Sigmoid colon (tissue), 3 donors: ENCODE results near the gene CLK3.

Experiments used
- CTCF ChIP-seq, 4 experiments: fragments of 450-650 bp in 3 of 4; fragments of 200-600 bp in 1 of 4; IDR thresholded peaks; one replicate each; pipeline ENCODE4 v1.5.1; 2016 to 2019; ENCODE audit warnings: antibody characterized with exemption in 4 of 4, mild to moderate bottlenecking in 3 of 4, moderate library complexity in 2 of 4
- POLR2A ChIP-seq, 2 donors: fragments of 450-650 bp; IDR thresholded peaks; one replicate each; pipeline ENCODE4 v1.6.1; 2016; ENCODE audit warnings: antibody characterized with exemption in 2 of 2, mild to moderate bottlenecking in 2 of 2, moderate library complexity in 2 of 2

GRCh38 chr15:74585857-74586256 lies 29.8 kb upstream of the CLK3 start:
- TF ChIP-seq CTCF (IDR thresholded peaks at IDR 0.05): no peak
- TF ChIP-seq POLR2A (IDR thresholded peaks at IDR 0.05): no peak
